Fibroblast of the aortic adventitia (primary cell): ENCODE measurements around the gene PC. TPM values are rescaled to one million over a fixed set of nuclear protein-coding genes. Genes with fewer than 3 reads are reported as not detected.

Experiments
- DNase-seq: peaks from one replicate; pipeline ENCODE4 v3.0.0-alpha.2; 2010; ENCODE audit warnings: low read depth
- H3K4me3 ChIP-seq: 2 replicates; pipeline ENCODE4 v1.5.1; 2011; ENCODE audit warnings: low read depth, mild to moderate bottlenecking, control low read depth, low read length, moderate library complexity
- total RNA-seq: library from RNA; depleted of rRNA; stranded (reverse); fragments of >200 nt; gene quantifications from 2 replicates; pipeline ENCODE4 v1.2.3, GENCODE V29; 2012; ENCODE audit warnings: low replicate concordance
- TF ChIP-seq, protein P1 (sequence below): IDR thresholded peaks from 2 replicates; pipeline ENCODE4 v1.5.1; 2011; ENCODE audit warnings: mild to moderate bottlenecking, low read length, control low read depth, inconsistent platforms; ENCODE audit not compliant: insufficient read depth

The PC gene
- total RNA-seq, 1 donor, result 12.7 TPM

DNA sequence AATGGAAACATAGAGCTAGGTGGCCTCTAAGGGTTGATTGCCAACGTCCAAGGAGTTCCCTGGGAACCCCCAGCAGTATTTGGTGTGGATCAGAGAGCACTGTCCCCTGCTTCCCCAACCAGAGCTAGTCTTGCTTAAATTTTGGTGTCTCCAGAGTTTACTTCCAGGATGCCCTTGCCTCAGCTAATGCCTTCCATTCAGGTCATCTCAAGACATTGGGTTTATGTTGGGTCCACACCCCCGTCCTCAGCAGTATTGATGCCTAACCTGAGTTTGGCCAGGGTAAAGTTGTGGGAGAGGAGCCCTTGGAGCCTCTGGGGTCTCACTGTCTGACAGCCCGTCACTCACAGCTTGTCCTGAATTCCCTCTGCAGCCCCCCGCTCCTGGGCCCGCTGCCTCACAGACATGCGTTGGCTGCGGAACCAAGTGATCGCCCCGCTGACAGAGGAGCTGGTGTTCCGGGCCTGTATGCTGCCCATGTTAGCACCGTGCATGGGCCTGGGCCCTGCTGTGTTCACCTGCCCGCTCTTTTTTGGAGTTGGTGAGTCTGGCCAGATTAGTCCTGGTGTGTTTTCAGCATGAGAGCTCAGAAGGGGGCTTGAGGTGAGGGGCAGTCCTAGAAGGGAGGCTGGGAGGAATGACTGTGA is 113.6 kb downstream of the PC start:
- H3K4me3 ChIP-seq, result peak overlapping the region; percentile 99
- DNase-seq, result no peak
- TF ChIP-seq, protein P1, sequence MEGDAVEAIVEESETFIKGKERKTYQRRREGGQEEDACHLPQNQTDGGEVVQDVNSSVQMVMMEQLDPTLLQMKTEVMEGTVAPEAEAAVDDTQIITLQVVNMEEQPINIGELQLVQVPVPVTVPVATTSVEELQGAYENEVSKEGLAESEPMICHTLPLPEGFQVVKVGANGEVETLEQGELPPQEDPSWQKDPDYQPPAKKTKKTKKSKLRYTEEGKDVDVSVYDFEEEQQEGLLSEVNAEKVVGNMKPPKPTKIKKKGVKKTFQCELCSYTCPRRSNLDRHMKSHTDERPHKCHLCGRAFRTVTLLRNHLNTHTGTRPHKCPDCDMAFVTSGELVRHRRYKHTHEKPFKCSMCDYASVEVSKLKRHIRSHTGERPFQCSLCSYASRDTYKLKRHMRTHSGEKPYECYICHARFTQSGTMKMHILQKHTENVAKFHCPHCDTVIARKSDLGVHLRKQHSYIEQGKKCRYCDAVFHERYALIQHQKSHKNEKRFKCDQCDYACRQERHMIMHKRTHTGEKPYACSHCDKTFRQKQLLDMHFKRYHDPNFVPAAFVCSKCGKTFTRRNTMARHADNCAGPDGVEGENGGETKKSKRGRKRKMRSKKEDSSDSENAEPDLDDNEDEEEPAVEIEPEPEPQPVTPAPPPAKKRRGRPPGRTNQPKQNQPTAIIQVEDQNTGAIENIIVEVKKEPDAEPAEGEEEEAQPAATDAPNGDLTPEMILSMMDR, result no peak

DNA sequence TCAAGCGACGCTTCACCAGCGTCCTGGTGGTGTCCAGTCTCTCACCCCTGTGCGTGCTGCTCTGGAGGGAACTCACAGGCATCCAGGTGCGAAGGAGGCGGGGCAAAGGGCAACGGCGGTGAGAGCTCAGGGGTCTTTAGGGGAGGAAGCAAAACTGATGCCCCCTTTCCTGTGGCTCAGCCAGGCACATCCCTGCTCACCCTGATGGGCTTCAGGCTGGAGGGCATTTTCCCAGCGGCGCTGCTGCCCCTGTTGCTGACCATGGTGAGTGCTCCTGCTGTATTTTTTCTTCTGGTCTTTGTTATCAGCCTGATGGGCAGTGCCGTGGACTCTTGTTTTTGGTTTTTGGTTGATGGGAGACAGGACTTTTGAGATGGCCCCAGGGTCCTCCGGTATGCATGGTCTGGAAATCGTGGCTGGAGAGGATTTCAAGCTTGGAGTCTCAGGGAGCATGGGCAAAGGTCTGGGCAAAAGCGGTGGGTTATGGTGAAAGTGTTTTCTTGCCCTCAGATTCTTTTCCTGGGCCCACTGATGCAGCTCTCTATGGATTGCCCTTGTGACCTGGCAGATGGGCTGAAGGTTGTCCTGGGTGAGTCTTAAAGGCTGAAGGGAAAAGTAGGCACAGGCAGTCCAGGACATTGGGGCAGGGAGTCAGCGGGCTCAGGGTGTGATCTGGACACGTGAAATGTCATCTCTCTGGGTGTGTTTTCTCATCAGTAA is 114.2 kb downstream of the PC start:
- TF ChIP-seq, protein P1, result no peak
- no peak for DNase-seq

DNA sequence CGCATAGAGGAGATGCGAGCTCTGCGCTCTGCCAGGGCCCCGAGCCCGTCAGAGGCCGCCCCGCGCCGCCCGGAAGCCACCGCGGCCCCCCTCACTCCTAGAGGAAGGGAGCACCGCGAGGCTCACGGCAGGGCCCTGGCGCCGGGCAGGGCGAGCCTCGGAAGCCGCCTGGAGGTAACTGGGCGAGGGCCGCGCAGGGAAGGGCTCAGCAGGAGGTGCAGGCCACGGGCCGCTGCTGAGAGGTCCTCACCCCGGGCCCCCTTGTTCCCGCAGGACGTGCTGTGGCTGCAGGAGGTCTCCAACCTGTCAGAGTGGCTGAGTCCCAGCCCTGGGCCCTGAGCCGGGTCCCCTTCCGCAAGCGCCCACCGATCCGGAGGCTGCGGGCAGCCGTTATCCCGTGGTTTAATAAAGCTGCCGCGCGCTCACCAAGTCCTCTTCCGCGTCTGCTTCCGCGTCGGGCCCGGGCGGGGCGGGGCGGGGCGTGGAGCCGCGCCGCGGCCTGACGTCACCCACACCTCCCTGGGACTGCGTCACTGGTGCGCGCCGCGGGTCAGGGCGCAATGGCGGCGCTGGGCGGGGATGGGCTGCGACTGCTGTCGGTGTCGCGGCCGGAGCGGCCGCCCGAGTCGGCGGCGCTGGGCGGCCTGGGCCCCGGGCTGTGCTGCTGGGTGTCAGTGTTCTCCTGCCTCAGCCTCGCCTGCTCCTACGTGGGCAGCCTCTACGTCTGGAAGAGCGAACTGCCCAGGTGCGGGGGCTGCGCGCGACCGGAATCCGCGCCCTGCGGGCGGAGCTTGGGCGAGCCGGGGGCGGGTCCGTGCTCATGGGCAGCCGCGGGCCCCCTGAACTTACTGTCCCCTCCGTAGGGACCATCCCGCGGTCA is 115.0 kb downstream of the PC start, which contains the start of gene RCE1:
Gene RCE1, plus strand, starts transcription at position 546 of the 880 bp plus-strand sequence. Its CDS starts 15 bp downstream, at position 561.
- peak; percentile 83 for DNase-seq
- H3K4me3 ChIP-seq, result peak within 1 kb of the TSS; percentile 99
- TF ChIP-seq, protein P1, result no peak

More for the DNA sequence above, 114.2 kb downstream of the PC start:
- H3K4me3 ChIP-seq, result peak overlapping the region; percentile 99

DNA sequence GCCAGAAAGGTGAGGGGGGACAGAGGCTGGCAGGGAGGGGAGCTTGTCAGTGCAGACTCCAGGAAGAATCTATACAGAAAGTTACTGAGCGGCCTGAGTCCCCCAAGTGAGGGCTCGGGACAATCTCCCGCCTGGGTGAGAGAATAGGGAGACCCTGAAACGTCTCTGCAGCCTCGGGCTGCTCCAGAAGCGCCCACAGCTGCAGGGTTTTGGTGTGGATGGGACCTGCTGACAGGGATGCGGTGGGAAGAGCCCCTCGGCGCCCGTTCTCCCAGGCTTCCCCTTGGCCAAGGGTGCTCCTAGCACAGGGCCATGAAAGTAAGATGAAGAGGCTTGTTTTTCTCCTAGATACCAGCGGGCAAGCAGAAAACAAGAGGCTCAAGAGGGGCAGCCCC is 115.7 kb downstream of the PC start:
- no peak for DNase-seq
- H3K4me3 ChIP-seq, result peak overlapping the region; percentile 99
- TF ChIP-seq, protein P1, result no peak

DNA sequence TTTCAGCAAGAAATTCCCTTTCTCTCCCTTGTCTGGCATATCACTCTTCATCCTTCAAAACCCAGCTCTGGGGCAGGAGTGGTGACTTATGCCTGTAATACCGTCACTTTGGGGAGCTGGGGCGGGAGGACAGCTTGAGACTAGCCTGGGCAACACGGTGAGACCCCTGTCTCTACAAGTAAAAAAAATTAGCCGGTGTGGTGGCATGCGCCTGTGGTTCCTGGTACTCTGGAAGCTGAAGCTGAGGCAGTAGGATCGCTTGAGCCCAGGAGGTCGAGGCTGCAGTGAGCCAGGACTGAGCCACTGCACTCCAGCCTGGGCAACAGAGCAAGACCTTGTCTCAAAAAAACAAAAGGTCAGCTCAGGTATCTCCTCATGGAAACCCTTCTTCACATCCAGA is 116.3 kb downstream of the PC start:
- TF ChIP-seq, protein P1, result no peak
- DNase-seq, result no peak
- H3K4me3 ChIP-seq, result peak overlapping the region; percentile 99

DNA sequence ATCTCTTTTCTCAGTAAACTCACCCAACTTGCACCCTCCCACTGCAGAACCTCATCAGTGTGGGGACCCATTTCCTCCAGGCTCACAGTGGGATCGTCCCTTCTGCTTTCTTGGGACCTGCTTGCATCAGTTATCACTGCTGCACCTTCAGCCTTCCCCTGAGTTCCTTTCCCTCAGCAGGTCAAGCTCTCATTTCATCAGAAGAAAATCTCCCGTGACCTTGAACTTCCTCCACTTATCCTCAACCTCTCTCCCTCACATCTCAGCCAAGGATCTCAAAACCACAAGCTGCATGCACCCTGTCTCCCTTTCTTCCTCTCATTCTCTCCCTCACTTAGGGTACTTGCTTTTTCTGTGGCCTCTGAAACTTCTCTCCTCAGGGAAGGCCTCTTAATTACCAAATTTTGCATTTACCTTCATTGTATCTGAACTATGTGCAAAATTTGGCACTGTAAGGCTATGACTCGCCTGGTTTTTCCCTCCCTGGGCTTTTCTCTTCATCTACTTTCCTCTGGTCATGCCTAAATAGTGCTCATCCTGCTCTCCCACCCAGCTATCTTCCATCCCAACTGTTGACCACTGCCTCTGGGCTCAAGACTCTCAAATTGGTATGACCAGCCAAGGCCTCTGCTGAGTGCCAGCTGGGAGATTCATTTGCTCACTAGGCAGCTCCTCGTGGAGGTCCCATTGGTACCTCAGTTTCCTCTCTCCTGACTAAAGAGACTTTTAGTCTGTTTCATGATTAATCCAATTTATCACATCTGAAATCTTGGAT is 117.7 kb downstream of the PC start:
- no peak overlapping the region for H3K4me3 ChIP-seq
- TF ChIP-seq, protein P1, result no peak
- DNase-seq, result peak; percentile 23
